H1 (cell line): ENCODE results near the gene HS3ST3B1. TPM values are rescaled to one million over a fixed set of nuclear protein-coding genes. Genes with fewer than 3 reads are reported as not detected.

Source experiments
- CTCF ChIA-PET: fragments of 300-600 bp; sonication (Branson Sonifier 250); formaldehyde crosslinking; loops from one replicate; lab custom pipeline; 2021; ENCODE audit not compliant: partially characterized antibody; lab: Charles Lee
- POLR2A ChIA-PET: fragments of 300-600 bp; sonication (Branson Sonifier 250); formaldehyde crosslinking; loops from one replicate; lab custom pipeline; 2021; ENCODE audit warnings: inconsistent platforms; ENCODE audit not compliant: partially characterized antibody; lab: Charles Lee
- DNase-seq, 2 experiments: peaks; one replicate each; pipeline versions ENCODE4 v3.0.0 to v3.0.0-alpha.2; 2010 to 2022; ENCODE audit warnings: low spot score in 2 of 2, low read depth in 1 of 2, mixed read lengths in 1 of 2
- FAIRE-seq: peaks from 2 replicates; lab custom pipeline; 2011; peaks lifted over from hg19 to GRCh38; lab: Jason Lieb, UNC
- H2AFZ ChIP-seq: 2 replicates; pipeline ENCODE4 v1.8.1; 2012; ENCODE audit warnings: low read length, inconsistent platforms
- H2AK5ac ChIP-seq: 2 replicates; pipeline ENCODE4 v1.6.1; 2013; ENCODE audit warnings: low read depth, low read length
- H2BK120ac ChIP-seq: replicated peaks from 2 replicates; pipeline ENCODE3; 2013; ENCODE audit warnings: low read depth, low read length, inconsistent platforms
- H2BK12ac ChIP-seq: 2 replicates; pipeline ENCODE4 v1.6.1; 2013; ENCODE audit warnings: low read depth, low read length
- H2BK15ac ChIP-seq: 2 replicates; pipeline ENCODE4 v1.6.1; 2013; ENCODE audit warnings: low read length
- H2BK20ac ChIP-seq: 2 replicates; pipeline ENCODE4 v1.6.1; 2013; ENCODE audit warnings: low read length
- H2BK5ac ChIP-seq: 2 replicates; pipeline ENCODE4 v1.6.1; 2013; ENCODE audit warnings: low read depth, low read length
- H3K14ac ChIP-seq: 2 replicates; pipeline ENCODE4 v1.6.1; 2013; ENCODE audit warnings: inconsistent platforms; ENCODE audit not compliant: insufficient read length
- H3K18ac ChIP-seq: 2 replicates; pipeline ENCODE4 v1.6.1; 2013; ENCODE audit warnings: low read length; ENCODE audit errors: extremely low read depth
- H3K23ac ChIP-seq: 2 replicates; pipeline ENCODE4 v1.6.1; 2013; ENCODE audit warnings: inconsistent platforms; ENCODE audit not compliant: insufficient read length
- H3K23me2 ChIP-seq: 2 replicates; pipeline ENCODE4 v1.6.1; 2013; ENCODE audit warnings: low read depth, low read length
- H3K27ac ChIP-seq: 2 replicates; pipeline ENCODE4 v1.6.1; 2011; ENCODE audit warnings: low read depth, low read length, inconsistent platforms
- H3K27me3 ChIP-seq, 4 experiments: replicated peaks in 1 of 4; 1 replicate in 1 of 4; 2 replicates in 3 of 4; pipeline versions ENCODE4 v1.6.1 to v1.8.1; 2011 to 2013; ENCODE audit warnings: low read length in 3 of 4, mild to moderate bottlenecking in 3 of 4, inconsistent platforms in 2 of 4, mixed read lengths in 2 of 4, moderate library complexity in 1 of 4; ENCODE audit not compliant: control insufficient read depth in 3 of 4, insufficient read depth in 3 of 4; ENCODE audit errors: extremely low read depth in 1 of 4
- H3K36me3 ChIP-seq, 4 experiments: 2 replicates each; pipeline versions ENCODE4 v1.6.1 to v1.8.1; 2011 to 2013; ENCODE audit warnings: mild to moderate bottlenecking in 4 of 4, low read length in 3 of 4, moderate library complexity in 2 of 4, control low read depth in 1 of 4, inconsistent platforms in 1 of 4; ENCODE audit not compliant: insufficient read depth in 4 of 4, control insufficient read depth in 2 of 4
- H3K4ac ChIP-seq: replicated peaks from 2 replicates; pipeline ENCODE3; 2013; ENCODE audit warnings: low read length, low read depth, mixed read lengths, inconsistent platforms; ENCODE audit not compliant: insufficient read length
- H3K4me1 ChIP-seq, 4 experiments: replicated peaks in 1 of 4; 1 replicate in 1 of 4; 2 replicates in 3 of 4; pipeline versions ENCODE4 v1.6.1 to v1.8.1; 2011 to 2013; ENCODE audit warnings: low read length in 3 of 4, inconsistent platforms in 2 of 4, mixed read lengths in 1 of 4; ENCODE audit not compliant: insufficient read depth in 4 of 4, control insufficient read depth in 3 of 4
- H3K4me2 ChIP-seq, 2 experiments: 2 replicates each; pipeline versions ENCODE4 v1.6.1 to v1.8.1; 2011 to 2013; ENCODE audit warnings: low read depth in 2 of 2, low read length in 2 of 2, control low read depth in 1 of 2, inconsistent platforms in 1 of 2, mild to moderate bottlenecking in 1 of 2; ENCODE audit not compliant: insufficient read depth in 1 of 2
- H3K4me3 ChIP-seq, 4 experiments: fragments of 200-600, 300-600 bp in 1 of 4; sonication (generic), shearing (Covaris generic), sonication (Bioruptor Twin) in 1 of 4; 2 replicates each; pipeline versions ENCODE4 v1.5.1 to v1.8.1; 2011 to 2016; ENCODE audit warnings: low read length in 4 of 4, low read depth in 3 of 4, control low read depth in 2 of 4, inconsistent platforms in 2 of 4, mild to moderate bottlenecking in 2 of 4, mixed read lengths in 1 of 4, moderate library complexity in 1 of 4; ENCODE audit not compliant: insufficient read depth in 2 of 4; ENCODE audit errors: extremely low read depth in 1 of 4
- H3K56ac ChIP-seq: replicated peaks from 2 replicates; pipeline ENCODE3; 2013; ENCODE audit warnings: low read depth, mild to moderate bottlenecking, mixed read lengths, low read length, inconsistent platforms; ENCODE audit not compliant: insufficient read length
- H3K79me1 ChIP-seq: 2 replicates; pipeline ENCODE4 v1.6.1; 2013; ENCODE audit warnings: low read depth, low read length, control low read depth
- H3K79me2 ChIP-seq, 2 experiments: 2 replicates each; pipeline versions ENCODE4 v1.6.1 to v1.8.1; 2012 to 2013; ENCODE audit warnings: low read length in 2 of 2, mild to moderate bottlenecking in 2 of 2, inconsistent platforms in 1 of 2; ENCODE audit not compliant: insufficient read depth in 2 of 2, control insufficient read depth in 1 of 2
- H3K9ac ChIP-seq, 4 experiments: replicated peaks in 1 of 4; 1 replicate in 1 of 4; 2 replicates in 3 of 4; pipeline versions ENCODE4 v1.6.1 to v1.8.1; 2011 to 2013; ENCODE audit warnings: low read depth in 3 of 4, low read length in 3 of 4, control low read depth in 2 of 4, mild to moderate bottlenecking in 2 of 4, moderate library complexity in 2 of 4, inconsistent platforms in 1 of 4; ENCODE audit errors: extremely low read depth in 1 of 4
- H3K9me3 ChIP-seq, 2 experiments: 2 replicates each; pipeline versions ENCODE4 v1.6.1 to v1.8.1; 2012 to 2013; ENCODE audit warnings: mild to moderate bottlenecking in 2 of 2, moderate library complexity in 2 of 2, control low read depth in 1 of 2, inconsistent platforms in 1 of 2, low read depth in 1 of 2, low read length in 1 of 2, mixed read lengths in 1 of 2; ENCODE audit not compliant: insufficient read depth in 2 of 2
- H4K20me1 ChIP-seq, 2 experiments: replicated peaks in 1 of 2; 2 replicates each; pipeline versions ENCODE3 to v1.8.1; 2011 to 2013; ENCODE audit warnings: inconsistent platforms in 2 of 2, low read length in 2 of 2, mild to moderate bottlenecking in 1 of 2; ENCODE audit not compliant: insufficient read depth in 2 of 2, control insufficient read depth in 1 of 2
- H4K5ac ChIP-seq: 2 replicates; pipeline ENCODE4 v1.6.1; 2013; ENCODE audit warnings: low read length, low read depth, mixed read lengths, inconsistent platforms; ENCODE audit not compliant: insufficient read length
- H4K8ac ChIP-seq: 2 replicates; pipeline ENCODE4 v1.8.0; 2013; ENCODE audit warnings: mild to moderate bottlenecking, moderate library complexity, low read length, inconsistent platforms; ENCODE audit not compliant: insufficient read depth; ENCODE audit errors: extremely low read depth
- H4K91ac ChIP-seq: replicated peaks from 2 replicates; pipeline ENCODE3; 2013; ENCODE audit warnings: low read length, mixed read lengths, inconsistent platforms; ENCODE audit not compliant: insufficient read length
- CHD1 ChIP-seq: IDR thresholded peaks from 2 replicates; pipeline ENCODE4 v1.6.1; 2012; ENCODE audit warnings: low read depth, low read length, improper control_type of control experiment
- CTCF ChIP-seq, 3 experiments: IDR thresholded peaks; 1 replicate in 2 of 3; 2 replicates in 1 of 3; pipeline versions ENCODE4 v1.5.1 to v1.6.1; 2011; ENCODE audit warnings: low read length in 3 of 3, mild to moderate bottlenecking in 3 of 3, inconsistent platforms in 2 of 3, low read depth in 1 of 3, moderate library complexity in 1 of 3; ENCODE audit not compliant: insufficient read depth in 1 of 3; ENCODE audit errors: control extremely low read depth in 1 of 3
- GABPA ChIP-seq: IDR thresholded peaks from 2 replicates; pipeline ENCODE4 v1.6.1; 2011; ENCODE audit warnings: mild to moderate bottlenecking, low read length, moderate library complexity, borderline replicate concordance; ENCODE audit not compliant: insufficient read depth
- HDAC2 ChIP-seq, 2 experiments: fragments of 300-600 bp in 1 of 2; sonication (generic) in 1 of 2; IDR thresholded peaks; 2 replicates each; pipeline ENCODE4 v1.6.1; 2011 to 2012; ENCODE audit warnings: low read depth in 2 of 2, low read length in 2 of 2, mild to moderate bottlenecking in 2 of 2, moderate library complexity in 2 of 2, borderline replicate concordance in 1 of 2, inconsistent platforms in 1 of 2
- KDM5A ChIP-seq: fragments of 200-600 bp; IDR thresholded peaks from 2 replicates; pipeline ENCODE4 v1.7.1; 2012; ENCODE audit warnings: mild to moderate bottlenecking, low read length, inconsistent platforms, mixed read lengths
- RAD21 ChIP-seq, 2 experiments: IDR thresholded peaks in 1 of 2; conservative IDR thresholded peaks in 1 of 2; 2 replicates each; pipeline ENCODE4 v1.6.1; 2011; ENCODE audit warnings: low read depth in 2 of 2, low read length in 2 of 2, improper control_type of control experiment in 1 of 2, inconsistent platforms in 1 of 2, mild to moderate bottlenecking in 1 of 2, moderate library complexity in 1 of 2
- SP1 ChIP-seq: IDR thresholded peaks from 2 replicates; pipeline ENCODE4 v1.6.1; 2011; ENCODE audit warnings: low read depth, low read length
- WGBS, 2 experiments: shearing (Covaris generic) in 1 of 2; methylation state at CpG; one replicate each; pipeline versions ENCODE4 v1.1.6 to v1.1.7; 2013 to 2015; ENCODE audit warnings: low lambda C conversion rate in 2 of 2, mixed read lengths in 2 of 2, inconsistent platforms in 1 of 2, low coverage in 1 of 2, missing lambda C conversion rate in 1 of 2; ENCODE audit not compliant: insufficient replicate concordance in 2 of 2, insufficient coverage in 1 of 2, insufficient read length in 1 of 2; ENCODE audit errors: extremely low coverage in 1 of 2, missing lambda C conversion rate in 1 of 2; 5-methylcytosine and 5-hydroxymethylcytosine counted together
- polyA plus RNA-seq, 7 experiments: library from polyadenylated mRNA; depleted of rRNA in 3 of 7; stranded (reverse) in 5 of 7; unstranded in 2 of 7; fragments of >200 nt in 5 of 7; fragments of 200-250 nt in 2 of 7; gene quantifications; 1 replicate in 5 of 7; 2 replicates in 1 of 7; 4 replicates in 1 of 7; pipeline versions ENCODE4 v1.2.1 to v1.2.3, GENCODE V29; 2011 to 2013; ENCODE audit warnings: missing spikeins in 2 of 7, mixed read lengths in 2 of 7
- total RNA-seq: library from RNA; stranded (reverse); fragmentation: NEBNext Ultra II Directional; extraction: Animal tissue kit (Norgen Biotek cat#: 25700); gene quantifications from 2 replicates; pipeline ENCODE4 v1.2.1, GENCODE V29; 2021

The HS3ST3B1 gene
- total and polyA plus RNA-seq, 2 of the 8 experiments (the other 6 are each of a cell fraction or from before 2014, with no cell fraction given) = 4.7 to 14.4 TPM

DNA sequence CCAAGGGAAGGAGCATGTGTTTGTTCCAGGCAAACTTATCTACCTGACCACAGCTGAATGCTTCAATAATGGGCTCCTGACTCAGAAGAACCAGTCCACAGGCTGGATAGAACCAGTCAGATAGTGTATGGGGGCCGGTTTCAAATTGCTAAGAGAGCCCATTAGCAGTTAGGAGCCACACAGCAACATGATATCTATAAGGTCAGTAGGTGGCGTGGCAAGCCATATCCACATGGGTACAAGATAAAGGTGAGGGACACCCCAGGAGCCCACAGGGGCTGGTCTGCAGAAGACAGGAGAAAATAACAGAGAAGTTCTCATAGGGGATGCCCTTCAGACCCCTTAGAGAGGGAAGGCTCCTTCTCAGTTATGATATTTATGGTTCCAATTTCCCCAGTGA lies 32.6 kb upstream of the HS3ST3B1 start:
- H3K79me2 ChIP-seq = no peaks in the 10 kb centered on the region
- H2AFZ ChIP-seq = no peak overlapping the region
- FAIRE-seq = no peak
- DNase-seq = no peak
- H3K4me3 ChIP-seq = no peak overlapping the region
- no peak overlapping the region for H4K5ac ChIP-seq
- CTCF ChIA-PET = interaction anchor here (0.6 to 1.6 kb wide), 3 partner anchors 21 to 327 kb away, joined by 3 to 6 read pairs (median 3); no protein-coding TSS in a partner anchor
- H3K9me3 ChIP-seq = no peaks in the 10 kb centered on the region
- H2BK120ac ChIP-seq = no peak overlapping the region
- no peak overlapping the region for H3K14ac ChIP-seq
- no peak overlapping the region for H3K27ac ChIP-seq
- H3K56ac ChIP-seq = no peak overlapping the region
- no peak overlapping the region for H3K18ac ChIP-seq
- no peak overlapping the region for H2AK5ac ChIP-seq
- no peak overlapping the region for H2BK20ac ChIP-seq
- 76% methylated on average over 2 of the region's 2 CpGs; no CpG with 5 or more reads in 1 of the 2 experiments for WGBS, 2 experiments
- no peaks in the 10 kb centered on the region for H4K20me1 ChIP-seq
- no peak overlapping the region for H4K8ac ChIP-seq
- no peak overlapping the region for H2BK15ac ChIP-seq
- H3K4me2 ChIP-seq = no peak overlapping the region
- H3K27me3 ChIP-seq = no peaks in the 10 kb centered on the region
- H3K36me3 ChIP-seq = no peaks in the 10 kb centered on the region
- no peak overlapping the region for H3K9ac ChIP-seq
- no peak overlapping the region for H3K4ac ChIP-seq
- H3K23ac ChIP-seq = no peak overlapping the region
- no peak overlapping the region for H4K91ac ChIP-seq
- POLR2A ChIA-PET = no interaction called here
- no peaks in the 10 kb centered on the region for H3K23me2 ChIP-seq
- TF ChIP-seq CTCF (IDR thresholded peaks at IDR 0.05; ENCODE audit: control extremely low read depth in 1 of 3, insufficient read depth in 1 of 3, low read depth in 1 of 3, low read length in 3 of 3) (peak; percentile 18 to 43 (median 32)), HDAC2 (IDR thresholded peaks at IDR 0.05; ENCODE audit: borderline replicate concordance in 1 of 2, low read depth in 2 of 2, low read length in 2 of 2) (no peak), GABPA (no peak), CHD1 (no peak), SP1 (no peak), KDM5A (no peak), RAD21 (IDR thresholded peaks at IDR 0.05 in 1 of 2, conservative IDR thresholded peaks at IDR 0.05 in 1 of 2; ENCODE audit: low read depth in 2 of 2, low read length in 2 of 2) (peak; percentile 51 to 67)
- H3K79me1 ChIP-seq = no peaks in the 10 kb centered on the region
- no peaks in the 10 kb centered on the region for H3K4me1 ChIP-seq
- H2BK5ac ChIP-seq = no peak overlapping the region
- no peak overlapping the region for H2BK12ac ChIP-seq
